ENCODE results near the gene CADPS.

DNA sequence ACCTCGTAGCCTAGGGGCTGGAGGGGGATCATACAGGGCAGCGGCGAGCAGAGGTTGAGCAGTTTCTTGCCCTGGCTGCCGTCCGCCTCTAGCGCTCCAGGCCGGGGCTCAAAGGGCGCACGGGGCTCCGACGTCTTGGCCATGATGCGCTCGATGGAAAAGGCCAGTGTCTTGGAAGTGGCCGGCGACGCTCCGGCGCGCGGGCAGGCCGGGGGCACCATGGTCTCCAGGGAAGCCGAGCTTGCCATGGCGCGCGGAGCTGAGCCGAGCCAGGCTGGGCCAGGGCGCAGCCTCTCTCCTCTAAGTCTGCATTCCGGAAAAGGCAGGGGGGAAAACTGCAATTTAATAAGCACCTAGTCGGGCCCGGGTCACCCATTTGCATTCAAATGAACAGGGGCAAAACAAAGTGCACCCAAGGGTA lies 502.6 kb downstream of the CADPS start:
- no peak for TF ChIP-seq POLR2A (IDR thresholded peaks at IDR 0.05; ENCODE audit: low read depth)
- TF ChIP-seq, protein P1, sequence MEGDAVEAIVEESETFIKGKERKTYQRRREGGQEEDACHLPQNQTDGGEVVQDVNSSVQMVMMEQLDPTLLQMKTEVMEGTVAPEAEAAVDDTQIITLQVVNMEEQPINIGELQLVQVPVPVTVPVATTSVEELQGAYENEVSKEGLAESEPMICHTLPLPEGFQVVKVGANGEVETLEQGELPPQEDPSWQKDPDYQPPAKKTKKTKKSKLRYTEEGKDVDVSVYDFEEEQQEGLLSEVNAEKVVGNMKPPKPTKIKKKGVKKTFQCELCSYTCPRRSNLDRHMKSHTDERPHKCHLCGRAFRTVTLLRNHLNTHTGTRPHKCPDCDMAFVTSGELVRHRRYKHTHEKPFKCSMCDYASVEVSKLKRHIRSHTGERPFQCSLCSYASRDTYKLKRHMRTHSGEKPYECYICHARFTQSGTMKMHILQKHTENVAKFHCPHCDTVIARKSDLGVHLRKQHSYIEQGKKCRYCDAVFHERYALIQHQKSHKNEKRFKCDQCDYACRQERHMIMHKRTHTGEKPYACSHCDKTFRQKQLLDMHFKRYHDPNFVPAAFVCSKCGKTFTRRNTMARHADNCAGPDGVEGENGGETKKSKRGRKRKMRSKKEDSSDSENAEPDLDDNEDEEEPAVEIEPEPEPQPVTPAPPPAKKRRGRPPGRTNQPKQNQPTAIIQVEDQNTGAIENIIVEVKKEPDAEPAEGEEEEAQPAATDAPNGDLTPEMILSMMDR (IDR thresholded peaks at IDR 0.05), result no peak
